ENCODE measurements around the gene ABCD4. TPM values are rescaled to one million over a fixed set of nuclear protein-coding genes. Genes with fewer than 3 reads are reported as not detected.

Gene ABCD4
- total and polyA plus RNA-seq, 2 donors from 2014 or later = 61.3 to 66.1 TPM

DNA sequence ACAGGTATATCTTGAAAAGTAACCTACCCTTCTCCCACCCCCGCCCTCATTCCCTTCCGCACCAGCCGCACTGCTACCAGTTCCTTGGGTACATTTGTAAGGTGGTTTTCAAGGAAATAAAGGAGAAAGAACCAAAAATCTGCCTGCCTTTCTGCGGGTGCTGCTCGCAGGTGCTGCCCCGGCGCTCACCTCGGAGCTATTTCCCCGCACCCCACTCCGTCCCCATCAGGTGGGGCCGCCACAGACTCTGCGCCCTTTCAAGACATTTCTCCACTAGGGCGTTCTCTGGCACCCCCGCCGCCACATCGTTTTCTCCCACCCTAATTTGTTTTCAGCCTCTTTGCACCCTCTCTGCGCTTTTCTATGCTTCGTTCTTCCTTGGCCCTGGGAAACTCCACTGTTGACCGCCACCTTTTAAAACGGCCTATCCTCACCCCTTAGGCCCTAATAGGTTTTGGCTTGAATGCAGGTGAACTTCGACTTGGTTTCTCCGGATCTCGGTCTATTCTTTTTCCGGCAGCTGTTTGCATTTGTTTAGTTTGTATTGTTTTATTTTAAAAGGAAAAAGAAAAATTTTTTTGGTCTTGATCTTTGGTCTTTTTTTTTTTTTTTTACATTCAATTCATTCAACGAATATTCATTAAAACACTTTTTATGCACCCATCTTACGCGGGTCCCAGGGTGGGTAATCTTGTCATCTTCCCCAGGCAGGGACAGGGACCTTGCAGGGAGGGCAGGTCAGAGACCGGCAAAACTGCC, 60.5 kb downstream of the ABCD4 start:
- intact Hi-C loops (cut with DNase I) = loop anchor here (10.0 kb wide), 1 partner anchor 127 kb away; no protein-coding TSS in a partner anchor
- FAIRE-seq = no peak
- no peak overlapping the region for H3K9ac ChIP-seq (ENCODE audit: low read length in 3 of 3)
- peaks cover 45% of the 10 kb centered on the region for H3K27me3 ChIP-seq (ENCODE audit: control insufficient read depth, insufficient read depth, low read length)
- no peaks in the 10 kb centered on the region for H3K9me3 ChIP-seq (ENCODE audit: control insufficient read depth in 2 of 3, insufficient read depth in 1 of 3, low read length in 3 of 3)
- no peaks in the 10 kb centered on the region for H3K36me3 ChIP-seq (ENCODE audit: control insufficient read depth in 2 of 3, insufficient read depth in 3 of 3, low read length in 3 of 3)
- peak in 2 of 5 donors; percentile 32 to 53 for DNase-seq
- H3K27ac ChIP-seq (ENCODE audit: low read depth in 2 of 2, low read length in 2 of 2) = no peak overlapping the region
- H3K4me3 ChIP-seq (ENCODE audit: low read length in 3 of 3) = no peak overlapping the region
- H3K4me1 ChIP-seq (ENCODE audit: control insufficient read depth in 2 of 3, insufficient read depth in 2 of 3, low read depth in 1 of 3, low read length in 3 of 3) = peaks cover 0 to 8% (median 0%) of the 10 kb centered on the region in 3 donors
- TF ChIP-seq, protein P1, sequence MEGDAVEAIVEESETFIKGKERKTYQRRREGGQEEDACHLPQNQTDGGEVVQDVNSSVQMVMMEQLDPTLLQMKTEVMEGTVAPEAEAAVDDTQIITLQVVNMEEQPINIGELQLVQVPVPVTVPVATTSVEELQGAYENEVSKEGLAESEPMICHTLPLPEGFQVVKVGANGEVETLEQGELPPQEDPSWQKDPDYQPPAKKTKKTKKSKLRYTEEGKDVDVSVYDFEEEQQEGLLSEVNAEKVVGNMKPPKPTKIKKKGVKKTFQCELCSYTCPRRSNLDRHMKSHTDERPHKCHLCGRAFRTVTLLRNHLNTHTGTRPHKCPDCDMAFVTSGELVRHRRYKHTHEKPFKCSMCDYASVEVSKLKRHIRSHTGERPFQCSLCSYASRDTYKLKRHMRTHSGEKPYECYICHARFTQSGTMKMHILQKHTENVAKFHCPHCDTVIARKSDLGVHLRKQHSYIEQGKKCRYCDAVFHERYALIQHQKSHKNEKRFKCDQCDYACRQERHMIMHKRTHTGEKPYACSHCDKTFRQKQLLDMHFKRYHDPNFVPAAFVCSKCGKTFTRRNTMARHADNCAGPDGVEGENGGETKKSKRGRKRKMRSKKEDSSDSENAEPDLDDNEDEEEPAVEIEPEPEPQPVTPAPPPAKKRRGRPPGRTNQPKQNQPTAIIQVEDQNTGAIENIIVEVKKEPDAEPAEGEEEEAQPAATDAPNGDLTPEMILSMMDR (IDR thresholded peaks at IDR 0.05; ENCODE audit: borderline replicate concordance, extremely low read depth, insufficient read depth) = no peak

DNA sequence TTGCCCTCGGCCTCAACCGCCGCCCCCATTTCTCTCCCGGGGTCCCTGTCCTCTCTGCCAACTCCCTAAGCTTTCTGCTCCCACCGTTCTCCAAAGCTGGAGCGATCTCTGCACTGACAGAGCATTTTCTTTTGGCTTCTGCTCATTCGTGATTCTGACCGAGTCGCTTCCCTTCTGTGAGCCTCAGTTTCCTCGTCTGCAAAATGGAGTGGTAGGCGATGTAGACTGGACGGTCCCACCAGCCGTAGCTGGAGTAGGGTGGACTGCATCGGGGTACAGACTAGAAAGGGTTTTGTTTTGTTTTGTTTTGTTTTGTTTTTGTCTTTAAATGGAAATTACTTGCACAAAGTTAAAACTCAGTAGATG, 61.1 kb downstream of the ABCD4 start:
- peak in 1 of 5 donors; percentile 46 for DNase-seq
- Histone ChIP-seq H3K4me3 (ENCODE audit: low read length in 3 of 3) (no peak overlapping the region), H3K4me1 (ENCODE audit: control insufficient read depth in 2 of 3, insufficient read depth in 2 of 3, low read depth in 1 of 3, low read length in 3 of 3) (peaks cover 0 to 8% (median 0%) of the 10 kb centered on the region in 3 donors), H3K27me3 (ENCODE audit: control insufficient read depth, insufficient read depth, low read length) (peaks cover 45% of the 10 kb centered on the region), H3K9ac (ENCODE audit: low read length in 3 of 3) (no peak overlapping the region), H3K27ac (ENCODE audit: low read depth in 2 of 2, low read length in 2 of 2) (no peak overlapping the region), H3K36me3 (ENCODE audit: control insufficient read depth in 2 of 3, insufficient read depth in 3 of 3, low read length in 3 of 3) (no peaks in the 10 kb centered on the region), H3K9me3 (ENCODE audit: control insufficient read depth in 2 of 3, insufficient read depth in 1 of 3, low read length in 3 of 3) (no peaks in the 10 kb centered on the region)
- no peak for FAIRE-seq
- intact Hi-C loops (cut with DNase I) = loop anchor here (10.0 kb wide), 1 partner anchor 127 kb away; no protein-coding TSS in a partner anchor
- TF ChIP-seq, protein P1 (IDR thresholded peaks at IDR 0.05; ENCODE audit: borderline replicate concordance, extremely low read depth, insufficient read depth) = no peak

DNA sequence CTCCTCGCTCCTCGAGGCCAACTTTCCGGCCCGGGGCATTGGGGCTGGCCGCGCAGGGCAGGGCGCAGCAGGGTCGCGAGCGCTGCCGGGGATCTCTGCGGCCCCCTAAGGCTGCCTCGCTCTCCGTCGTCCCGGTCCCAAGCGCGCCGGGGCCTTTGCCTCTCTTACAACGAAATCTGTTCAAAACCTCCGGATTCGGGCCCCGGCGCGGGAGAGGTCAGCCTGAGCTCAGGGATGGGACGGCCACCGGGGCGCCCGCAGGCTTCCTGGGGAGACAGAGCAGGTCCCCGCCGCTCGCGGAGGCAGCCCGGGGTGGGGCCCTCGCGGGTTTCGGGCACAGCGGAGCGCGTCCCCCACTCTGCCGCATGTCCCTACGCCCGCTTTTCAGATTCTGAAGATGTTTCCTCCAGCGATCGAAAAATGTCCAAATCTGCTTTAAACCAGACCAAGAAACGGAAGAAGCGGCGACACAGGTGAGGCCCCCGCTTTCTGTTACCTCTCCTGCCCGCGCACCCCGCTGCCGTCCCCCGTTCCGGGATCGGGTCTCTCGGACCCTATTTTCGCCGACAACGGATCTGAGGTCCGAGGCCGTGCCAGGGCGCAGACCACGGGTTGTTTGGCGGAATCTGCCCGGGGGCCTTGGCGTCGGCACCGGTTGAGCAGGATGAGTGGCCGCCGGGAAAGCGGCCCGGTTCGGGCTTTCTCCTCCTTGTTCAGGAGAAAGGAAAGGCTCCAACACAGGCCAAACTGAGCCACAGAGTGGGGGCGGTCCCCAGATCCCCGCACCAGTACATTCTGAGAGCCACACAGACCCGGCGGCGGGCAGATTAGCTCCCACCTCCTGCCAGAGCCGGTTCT, 61.7 kb downstream of the ABCD4 start:
- H3K9ac ChIP-seq (ENCODE audit: low read length in 3 of 3) = no peak overlapping the region
- intact Hi-C loops (cut with DNase I) = loop anchor here (10.0 kb wide), 1 partner anchor 126 kb away; no protein-coding TSS in a partner anchor
- peaks cover 45% of the 10 kb centered on the region for H3K27me3 ChIP-seq (ENCODE audit: control insufficient read depth, insufficient read depth, low read length)
- no peaks in the 10 kb centered on the region for H3K36me3 ChIP-seq (ENCODE audit: control insufficient read depth in 2 of 3, insufficient read depth in 3 of 3, low read length in 3 of 3)
- H3K4me1 ChIP-seq (ENCODE audit: control insufficient read depth in 2 of 3, insufficient read depth in 2 of 3, low read depth in 1 of 3, low read length in 3 of 3) = peaks cover 0 to 8% (median 0%) of the 10 kb centered on the region in 3 donors
- TF ChIP-seq, protein P1 (IDR thresholded peaks at IDR 0.05; ENCODE audit: borderline replicate concordance, extremely low read depth, insufficient read depth) = no peak
- no peaks in the 10 kb centered on the region for H3K9me3 ChIP-seq (ENCODE audit: control insufficient read depth in 2 of 3, insufficient read depth in 1 of 3, low read length in 3 of 3)
- H3K4me3 ChIP-seq (ENCODE audit: low read length in 3 of 3) = peak overlapping the region in 1 of 3 donors; percentile 25
- DNase-seq (peak in 4 of 5 donors; percentile 52 to 60 (median 56)), FAIRE-seq (no peak)
- H3K27ac ChIP-seq (ENCODE audit: low read depth in 2 of 2, low read length in 2 of 2) = no peak overlapping the region

Measured in kidney (tissue), 14 donors.